Hematopoietic multipotent progenitor cell treated with erythropoietin and hydrocortisone succinate and interleukin-3 and kit ligand, for 15 days (in vitro differentiated cells): Measurements from ENCODE around the gene ARHGAP45.
A peak's percentile ranks its signal among the peaks of the same experiment; 100 is the strongest.
"Not testable (repeated sequence)": the region's sequence is repeated elsewhere in the genome, so short reads cannot be mapped to it uniquely, and the experiment has no call there.

ENCODE experiments used
- DNase-seq: peaks from one replicate; pipeline ENCODE4 v3.0.0-alpha.2; 2015; ENCODE audit warnings: low spot score

ARHGAP45 gene

GRCh38 chr19:1105008-1105872 is 38.3 kb downstream of the ARHGAP45 start:
- DNase-seq, result no peak

- no peak for DNase-seq
These were observed 39.2 kb downstream of the ARHGAP45 start for GRCh38 chr19:1105873-1106840.

- DNase-seq, result peak; percentile 42
These were observed 40.1 kb downstream of the ARHGAP45 start for GRCh38 chr19:1106841-1107660.

- DNase-seq, result no peak
These were observed 40.8 kb downstream of the ARHGAP45 start for GRCh38 chr19:1107661-1108261.

GRCh38 chr19:1108291-1109031 is 41.5 kb downstream of the ARHGAP45 start:
- DNase-seq, result no peak

- DNase-seq, result no peak
These were observed 42.1 kb downstream of the ARHGAP45 start for GRCh38 chr19:1109032-1109551.

GRCh38 chr19:1109697-1110671 is 43.0 kb downstream of the ARHGAP45 start:
- DNase-seq, result no peak

GRCh38 chr19:1110809-1111640 is 44.1 kb downstream of the ARHGAP45 start:
- no peak for DNase-seq

GRCh38 chr19:1111641-1112267 is 44.8 kb downstream of the ARHGAP45 start:
- no peak for DNase-seq

GRCh38 chr19:1112268-1113029 is 45.5 kb downstream of the ARHGAP45 start:
- no peak for DNase-seq

GRCh38 chr19:1113030-1113985 is 46.3 kb downstream of the ARHGAP45 start:
- peak; percentile 91 for DNase-seq

GRCh38 chr19:1113986-1114483 is 47.1 kb downstream of the ARHGAP45 start:
- no peak for DNase-seq

GRCh38 chr19:1114728-1115127 is 47.8 kb downstream of the ARHGAP45 start:
- not testable (repeated sequence) for DNase-seq

GRCh38 chr19:1115646-1116420 is 48.9 kb downstream of the ARHGAP45 start:
- DNase-seq, result no peak
